IPS DF 6.9 (cell line): ENCODE results near the gene SRSF5.
"Not testable (repeated sequence)": the region's sequence is repeated elsewhere in the genome, so short reads cannot be mapped to it uniquely, and the experiment has no call there.

Experiments used
- DNase-seq: peaks from one replicate; pipeline ENCODE4 v3.0.0-alpha.2; 2013; ENCODE audit warnings: low read depth, low spot score
- H3K27ac ChIP-seq: one replicate; pipeline ENCODE4 v1.5.1; 2013; ENCODE audit warnings: low read length, control low read depth
- H3K27me3 ChIP-seq: 2 replicates; pipeline ENCODE4 v1.6.1; 2013; ENCODE audit warnings: mild to moderate bottlenecking, low read length; ENCODE audit not compliant: control insufficient read depth, insufficient read depth
- H3K36me3 ChIP-seq: 2 replicates; pipeline ENCODE4 v1.6.1; 2013; ENCODE audit warnings: low read length; ENCODE audit not compliant: control insufficient read depth, insufficient read depth
- H3K4me1 ChIP-seq: 2 replicates; pipeline ENCODE4 v1.6.1; 2013; ENCODE audit warnings: low read length; ENCODE audit not compliant: control insufficient read depth, insufficient read depth
- H3K4me3 ChIP-seq: 2 replicates; pipeline ENCODE4 v1.5.1; 2013; ENCODE audit warnings: mild to moderate bottlenecking, low read length
- H3K9me3 ChIP-seq: 2 replicates; pipeline ENCODE4 v1.6.1; 2013; ENCODE audit warnings: low read length, inconsistent platforms; ENCODE audit not compliant: control insufficient read depth, insufficient read depth
- WGBS: extraction: QIAGEN DNeasy Blood & Tissue Kit; methylation state at CpG from one replicate; pipeline ENCODE4 v1.1.7; 2013; ENCODE audit warnings: mixed read lengths, missing lambda C conversion rate; ENCODE audit not compliant: insufficient read length, insufficient coverage; 5-methylcytosine and 5-hydroxymethylcytosine counted together

SRSF5 gene

GRCh38 chr14:69804902-69805301 lies 38.0 kb downstream of the SRSF5 start:
- Histone ChIP-seq H3K4me3 (no peak overlapping the region), H3K27me3 (no peaks in the 10 kb centered on the region), H3K4me1 (no peaks in the 10 kb centered on the region), H3K36me3 (no peaks in the 10 kb centered on the region), H3K9me3 (no peaks in the 10 kb centered on the region), H3K27ac (no peak overlapping the region)
- DNase-seq = no peak
- WGBS = no CpG with 5 or more reads among the region's 2 CpGs

- Histone ChIP-seq H3K27ac (no peak overlapping the region), H3K4me1 (no peaks in the 10 kb centered on the region), H3K4me3 (no peak overlapping the region), H3K36me3 (no peaks in the 10 kb centered on the region), H3K9me3 (no peaks in the 10 kb centered on the region), H3K27me3 (no peaks in the 10 kb centered on the region)
- no CpG with 5 or more reads among the region's 1 CpG for WGBS
- DNase-seq = no peak
These were observed 40.2 kb downstream of the SRSF5 start for GRCh38 chr14:69807192-69807591.

GRCh38 chr14:69808919-69809808 lies 42.2 kb downstream of the SRSF5 start:
- Histone ChIP-seq H3K27ac (no peak overlapping the region), H3K4me3 (no peak overlapping the region), H3K36me3 (no peaks in the 10 kb centered on the region), H3K4me1 (no peaks in the 10 kb centered on the region), H3K27me3 (no peaks in the 10 kb centered on the region), H3K9me3 (no peaks in the 10 kb centered on the region)
- WGBS = no CpG with 5 or more reads among the region's 12 CpGs
- DNase-seq = no peak

- H3K36me3 ChIP-seq = no peaks in the 10 kb centered on the region
- H3K27ac ChIP-seq = no peak overlapping the region
- no peaks in the 10 kb centered on the region; the same call in 1 of the 2 replicates for H3K4me1 ChIP-seq
- no peaks in the 10 kb centered on the region for H3K27me3 ChIP-seq
- DNase-seq = no peak
- no peak overlapping the region for H3K4me3 ChIP-seq
- no CpG with 5 or more reads among the region's 13 CpGs for WGBS
- H3K9me3 ChIP-seq = no peaks in the 10 kb centered on the region
These were observed 44.4 kb downstream of the SRSF5 start for GRCh38 chr14:69811227-69811867.

GRCh38 chr14:69811868-69812252 lies 44.9 kb downstream of the SRSF5 start:
- Histone ChIP-seq H3K4me1 (no peaks in the 10 kb centered on the region; the same call in 1 of the 2 replicates), H3K27me3 (no peaks in the 10 kb centered on the region), H3K9me3 (no peaks in the 10 kb centered on the region), H3K4me3 (no peak overlapping the region), H3K36me3 (no peaks in the 10 kb centered on the region), H3K27ac (no peak overlapping the region)
- WGBS = no CpG with 5 or more reads among the region's 10 CpGs
- no peak for DNase-seq

GRCh38 chr14:69812711-69813110 lies 45.8 kb downstream of the SRSF5 start:
- WGBS = no CpG with 5 or more reads among the region's 9 CpGs
- no peak for DNase-seq

GRCh38 chr14:69813346-69813745 lies 46.4 kb downstream of the SRSF5 start:
- not testable (repeated sequence) for H3K27ac ChIP-seq, DNase-seq, H3K9me3 ChIP-seq, H3K27me3 ChIP-seq, H3K36me3 ChIP-seq, H3K4me3 ChIP-seq, H3K4me1 ChIP-seq
- WGBS = no CpG with 5 or more reads among the region's 6 CpGs

More at GRCh38 chr14:69812711-69813110, 45.8 kb downstream of the SRSF5 start:
- Histone ChIP-seq H3K36me3 (no peaks in the 10 kb centered on the region), H3K27me3 (no peaks in the 10 kb centered on the region), H3K4me1 (no peaks in the 10 kb centered on the region; the same call in 1 of the 2 replicates), H3K4me3 (no peak overlapping the region), H3K9me3 (no peaks in the 10 kb centered on the region), H3K27ac (no peak overlapping the region)

- H3K4me1 ChIP-seq = no peaks in the 10 kb centered on the region; the same call in 1 of the 2 replicates
- WGBS = no CpG with 5 or more reads among the region's 3 CpGs
- DNase-seq = no peak
These were observed 47.5 kb downstream of the SRSF5 start for GRCh38 chr14:69814397-69814796.

GRCh38 chr14:69815556-69815955 lies 48.6 kb downstream of the SRSF5 start:
- Histone ChIP-seq H3K4me1 (peaks cover 1% of the 10 kb centered on the region; the same call in 1 of the 2 replicates), H3K36me3 (no peaks in the 10 kb centered on the region), H3K4me3 (no peak overlapping the region), H3K9me3 (no peaks in the 10 kb centered on the region), H3K27me3 (no peaks in the 10 kb centered on the region), H3K27ac (no peak overlapping the region)
- no CpG with 5 or more reads among the region's 5 CpGs for WGBS
- no peak for DNase-seq

More at GRCh38 chr14:69814397-69814796, 47.5 kb downstream of the SRSF5 start:
- H3K4me3 ChIP-seq = no peak overlapping the region
- H3K36me3 ChIP-seq = no peaks in the 10 kb centered on the region
- no peaks in the 10 kb centered on the region for H3K9me3 ChIP-seq
- H3K27me3 ChIP-seq = no peaks in the 10 kb centered on the region
- no peak overlapping the region for H3K27ac ChIP-seq

GRCh38 chr14:69816216-69816615 lies 49.3 kb downstream of the SRSF5 start:
- Histone ChIP-seq H3K4me3 (no peak overlapping the region), H3K9me3 (no peaks in the 10 kb centered on the region), H3K27me3 (no peaks in the 10 kb centered on the region), H3K4me1 (peaks cover 1% of the 10 kb centered on the region; the same call in 1 of the 2 replicates), H3K36me3 (no peaks in the 10 kb centered on the region), H3K27ac (no peak overlapping the region)
- no peak for DNase-seq
- no CpG with 5 or more reads among the region's 5 CpGs for WGBS
